Bone marrow (tissue), 2 donors: ENCODE measurements around the gene NR5A1.

Experiments
- DNase-seq, 2 donors: peaks; one replicate each; lab custom pipeline; 2025; lab: John Stamatoyannopoulos, UW

NR5A1 gene

GRCh38 chr9:124457887-124458431 is 49.2 kb downstream of the NR5A1 start:
- DNase-seq, result no peak

GRCh38 chr9:124457079-124457886 is 49.9 kb downstream of the NR5A1 start:
- no peak for DNase-seq

GRCh38 chr9:124456341-124457078 is 50.7 kb downstream of the NR5A1 start:
- no peak for DNase-seq

GRCh38 chr9:124455820-124456219 is 51.4 kb downstream of the NR5A1 start:
- DNase-seq, result no peak

GRCh38 chr9:124454791-124455443 is 52.3 kb downstream of the NR5A1 start:
- no peak for DNase-seq

GRCh38 chr9:124454296-124454695 is 52.9 kb downstream of the NR5A1 start:
- DNase-seq, result no peak

- no peak for DNase-seq
Measured at GRCh38 chr9:124453586-124454191, 53.5 kb downstream of the NR5A1 start.

- DNase-seq, result no peak
Measured at GRCh38 chr9:124452841-124453585, 54.2 kb downstream of the NR5A1 start.

- DNase-seq, result no peak
Measured at GRCh38 chr9:124452326-124452725, 54.9 kb downstream of the NR5A1 start.

GRCh38 chr9:124450931-124451661 is 56.1 kb downstream of the NR5A1 start:
- DNase-seq, result no peak

GRCh38 chr9:124450241-124450924 is 56.8 kb downstream of the NR5A1 start, which contains the start of gene ADGRD2:
TSS of gene ADGRD2 (plus strand) at chr9:124450451. CDS start at chr9:124451667, 1,216 bp downstream.
- no peak for DNase-seq

GRCh38 chr9:124449381-124450151 is 57.6 kb downstream of the NR5A1 start:
- no peak for DNase-seq

- no peak for DNase-seq
Measured at GRCh38 chr9:124448019-124448418, 59.2 kb downstream of the NR5A1 start.

- DNase-seq, result no peak
Measured at GRCh38 chr9:124447297-124447661, 59.9 kb downstream of the NR5A1 start.

GRCh38 chr9:124444166-124444565 is 63.0 kb downstream of the NR5A1 start:
- DNase-seq, result no peak

GRCh38 chr9:124443625-124444024 is 63.6 kb downstream of the NR5A1 start:
- DNase-seq, result no peak

GRCh38 chr9:124442826-124443225 is 64.4 kb downstream of the NR5A1 start:
- DNase-seq, result no peak

- DNase-seq, result no peak
Measured at GRCh38 chr9:124442379-124442778, 64.8 kb downstream of the NR5A1 start.

GRCh38 chr9:124441291-124441690 is 65.9 kb downstream of the NR5A1 start:
- DNase-seq, result no peak
